AG09319 (cell line): ENCODE data around the gene GPR37L1.

ENCODE experiments used
- DNase-seq: peaks from one replicate; pipeline ENCODE4 v3.0.0-alpha.2; 2010; ENCODE audit warnings: low read depth; ENCODE audit errors: extremely low read depth
- TF ChIP-seq, protein P1 (sequence below): IDR thresholded peaks from 2 replicates; pipeline ENCODE4 v1.5.1; 2011; ENCODE audit warnings: low read depth, mild to moderate bottlenecking, inconsistent platforms, low read length, moderate library complexity

Gene GPR37L1

GRCh38 chr1:202084791-202085681 is 37.7 kb upstream of the GPR37L1 start:
- TF ChIP-seq, protein P1, sequence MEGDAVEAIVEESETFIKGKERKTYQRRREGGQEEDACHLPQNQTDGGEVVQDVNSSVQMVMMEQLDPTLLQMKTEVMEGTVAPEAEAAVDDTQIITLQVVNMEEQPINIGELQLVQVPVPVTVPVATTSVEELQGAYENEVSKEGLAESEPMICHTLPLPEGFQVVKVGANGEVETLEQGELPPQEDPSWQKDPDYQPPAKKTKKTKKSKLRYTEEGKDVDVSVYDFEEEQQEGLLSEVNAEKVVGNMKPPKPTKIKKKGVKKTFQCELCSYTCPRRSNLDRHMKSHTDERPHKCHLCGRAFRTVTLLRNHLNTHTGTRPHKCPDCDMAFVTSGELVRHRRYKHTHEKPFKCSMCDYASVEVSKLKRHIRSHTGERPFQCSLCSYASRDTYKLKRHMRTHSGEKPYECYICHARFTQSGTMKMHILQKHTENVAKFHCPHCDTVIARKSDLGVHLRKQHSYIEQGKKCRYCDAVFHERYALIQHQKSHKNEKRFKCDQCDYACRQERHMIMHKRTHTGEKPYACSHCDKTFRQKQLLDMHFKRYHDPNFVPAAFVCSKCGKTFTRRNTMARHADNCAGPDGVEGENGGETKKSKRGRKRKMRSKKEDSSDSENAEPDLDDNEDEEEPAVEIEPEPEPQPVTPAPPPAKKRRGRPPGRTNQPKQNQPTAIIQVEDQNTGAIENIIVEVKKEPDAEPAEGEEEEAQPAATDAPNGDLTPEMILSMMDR: no peak
- no peak for DNase-seq

GRCh38 chr1:202085682-202086373 is 36.9 kb upstream of the GPR37L1 start:
- DNase-seq: no peak
- TF ChIP-seq, protein P1: no peak

GRCh38 chr1:202086579-202087350 is 36.0 kb upstream of the GPR37L1 start:
- no peak for DNase-seq

DNA sequence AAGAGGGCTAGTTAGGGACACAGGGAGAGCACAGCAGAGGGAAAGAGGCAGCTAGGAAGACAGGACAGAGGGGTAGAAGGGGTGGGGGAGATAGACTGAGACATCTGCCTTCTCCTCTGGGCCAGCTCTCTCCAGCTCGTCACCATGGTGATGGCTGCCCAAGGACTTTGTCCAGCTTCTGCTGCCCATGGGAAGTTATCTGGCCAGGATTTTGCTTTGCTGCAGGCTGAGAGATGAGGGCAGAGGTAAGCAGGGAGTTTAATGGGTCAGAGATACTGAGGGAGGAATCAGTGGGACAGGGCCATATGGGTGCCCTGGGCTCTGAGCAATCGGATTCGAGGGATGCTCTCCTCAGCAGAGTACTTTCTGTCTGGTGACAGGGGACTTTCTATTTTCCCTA is 34.5 kb upstream of the GPR37L1 start:
- TF ChIP-seq, protein P1: no peak
- DNase-seq: no peak

More at GRCh38 chr1:202086579-202087350, 36.0 kb upstream of the GPR37L1 start:
- TF ChIP-seq, protein P1: no peak

- TF ChIP-seq, protein P1: no peak
- DNase-seq: no peak
Observed at GRCh38 chr1:202090994-202091393, 31.7 kb upstream of the GPR37L1 start.

DNA sequence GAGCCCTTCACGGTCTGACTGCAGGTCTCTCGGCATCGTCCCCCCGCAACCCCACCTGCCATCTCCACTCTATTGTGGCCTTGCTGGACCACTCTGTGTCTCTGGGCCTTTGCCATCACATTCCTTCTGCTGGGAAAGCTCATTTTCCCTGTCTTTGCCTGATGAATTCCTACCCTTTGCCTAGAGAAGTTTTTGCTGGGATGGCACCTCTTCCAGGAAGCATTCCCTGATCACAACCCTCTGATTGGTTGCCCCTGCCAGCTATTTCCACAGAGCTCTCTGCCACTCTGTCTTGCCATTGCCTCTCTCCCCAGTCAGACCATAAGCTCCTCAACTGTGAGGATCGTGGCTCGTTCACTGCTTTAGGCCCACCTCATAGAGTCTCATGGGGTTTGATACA is 28.9 kb upstream of the GPR37L1 start:
- TF ChIP-seq, protein P1: no peak
- no peak for DNase-seq
